Putamen (tissue), 1 donor: ENCODE measurements around the gene ATXN7.

ENCODE experiments used
- DNase-seq: peaks from one replicate; pipeline ENCODE4 v3.0.0-alpha.2; 2016; ENCODE audit warnings: low spot score

The ATXN7 gene

GRCh38 chr3:63863150-63864007 is at the start of gene ATXN7, which contains the start of gene THOC7:
ATXN7 (plus strand) TSS chr3:63863867; CDS start chr3:63912599, 48,732 bp downstream.
THOC7 (minus strand) TSS chr3:63863805; CDS start chr3:63863790, 15 bp downstream.
- peak; percentile 61 for DNase-seq

- no peak for DNase-seq
Observed at GRCh38 chr3:63814237-63814636, 49.4 kb upstream of the ATXN7 start.

- DNase-seq, result no peak
Observed at GRCh38 chr3:63817225-63817624, 46.4 kb upstream of the ATXN7 start.

GRCh38 chr3:63818282-63819150 is 45.2 kb upstream of the ATXN7 start:
- peak; percentile 50 for DNase-seq

- DNase-seq, result no peak
Observed at GRCh38 chr3:63819151-63819398, 44.6 kb upstream of the ATXN7 start, which contains the start of gene C3orf49. C3orf49 (plus strand) TSS chr3:63819299; CDS start chr3:63819472, 173 bp downstream.

- DNase-seq, result no peak
Observed at GRCh38 chr3:63824309-63824708, 39.4 kb upstream of the ATXN7 start.

- DNase-seq, result no peak
Observed at GRCh38 chr3:63830526-63830925, 33.1 kb upstream of the ATXN7 start.

GRCh38 chr3:63832395-63832794 is 31.3 kb upstream of the ATXN7 start:
- DNase-seq, result no peak

GRCh38 chr3:63841704-63842103 is 22.0 kb upstream of the ATXN7 start:
- no peak for DNase-seq

- no peak for DNase-seq
Observed at GRCh38 chr3:63842127-63842526, 21.5 kb upstream of the ATXN7 start.

- DNase-seq, result no peak
Observed at GRCh38 chr3:63845215-63845614, 18.5 kb upstream of the ATXN7 start.

GRCh38 chr3:63847718-63848450 is 15.8 kb upstream of the ATXN7 start:
- DNase-seq, result no peak

GRCh38 chr3:63849175-63849574 is 14.5 kb upstream of the ATXN7 start:
- DNase-seq, result no peak

- DNase-seq, result no peak
Observed at GRCh38 chr3:63851287-63851686, 12.4 kb upstream of the ATXN7 start.

GRCh38 chr3:63853106-63853505 is 10.6 kb upstream of the ATXN7 start:
- no peak for DNase-seq

- DNase-seq, result no peak
Observed at GRCh38 chr3:63855333-63855940, 8.2 kb upstream of the ATXN7 start.

GRCh38 chr3:63857311-63857710 is 6.4 kb upstream of the ATXN7 start:
- DNase-seq, result no peak

GRCh38 chr3:63860776-63861175 is 2.9 kb upstream of the ATXN7 start:
- DNase-seq, result no peak

GRCh38 chr3:63861306-63861705 is 2.4 kb upstream of the ATXN7 start:
- no peak for DNase-seq

- peak; percentile 24 for DNase-seq
Observed at GRCh38 chr3:63862804-63863149, 890 bp upstream of the ATXN7 start.

- DNase-seq, result peak; percentile 15
Observed at GRCh38 chr3:63864008-63864964, 619 bp downstream of the ATXN7 start.
